Endothelial cell of umbilical vein (primary cell): ENCODE results near the gene CYB5A. TPM values are rescaled to one million over a fixed set of nuclear protein-coding genes. Genes with fewer than 3 reads are reported as not detected.

Source experiments
- BruUV-seq: library from RNA; stranded (reverse); fragments of 400-500 nt; replicated peaks from 2 replicates; lab custom pipeline; 2021; lab: Mats Ljungman, UMichigan
- CTCF ChIA-PET: fragments of 300-600, 350-600 bp; sonication (Branson Sonifier 250); formaldehyde crosslinking; loops from one replicate; lab custom pipeline; 2021; ENCODE audit warnings: antibody characterized with exemption, inconsistent platforms; lab: Charles Lee
- POLR2A ChIA-PET: fragments of 300-600, 350-600 bp; sonication (Branson Sonifier 250); formaldehyde crosslinking; loops from one replicate; lab custom pipeline; 2021; ENCODE audit warnings: antibody characterized with exemption, inconsistent platforms; lab: Charles Lee
- DNase-seq: peaks from one replicate; pipeline ENCODE4 v3.0.0-alpha.2; 2011; ENCODE audit warnings: low read depth, low spot score
- FAIRE-seq: peaks from 2 replicates; lab custom pipeline; 2011; peaks lifted over from hg19 to GRCh38; lab: Jason Lieb, UNC
- H2AFZ ChIP-seq: 2 replicates; pipeline ENCODE4 v1.6.0; 2012; ENCODE audit warnings: low read depth, low read length, control low read depth, inconsistent platforms
- H3K27ac ChIP-seq: 2 replicates; pipeline ENCODE4 v1.5.1; 2011; ENCODE audit warnings: low read depth, mild to moderate bottlenecking, control low read depth, low read length, moderate library complexity; ENCODE audit not compliant: insufficient read depth
- H3K27me3 ChIP-seq, 2 experiments: 2 replicates each; pipeline versions ENCODE4 v1.6.0 to v1.6.1; 2011; ENCODE audit warnings: low read length in 2 of 2, mixed read lengths in 1 of 2; ENCODE audit not compliant: control insufficient read depth in 2 of 2, insufficient read depth in 2 of 2
- H3K36me3 ChIP-seq, 2 experiments: 2 replicates in 1 of 2; 3 replicates in 1 of 2; pipeline ENCODE4 v1.5.1; 2011; ENCODE audit warnings: low read length in 2 of 2, mild to moderate bottlenecking in 1 of 2, moderate library complexity in 1 of 2; ENCODE audit not compliant: control insufficient read depth in 2 of 2, insufficient read depth in 2 of 2; ENCODE audit errors: extremely low read depth in 1 of 2
- H3K4me1 ChIP-seq: 3 replicates; pipeline ENCODE4 v1.5.1; 2011; ENCODE audit warnings: mild to moderate bottlenecking, low read length; ENCODE audit not compliant: control insufficient read depth, insufficient read depth; ENCODE audit errors: extremely low read depth
- H3K4me2 ChIP-seq: 2 replicates; pipeline ENCODE4 v1.6.1; 2011; ENCODE audit warnings: low read length, control low read depth, mixed read lengths; ENCODE audit not compliant: insufficient read depth
- H3K4me3 ChIP-seq, 3 experiments: fragments of 200-600 bp in 1 of 3; sonication (generic), shearing (Covaris generic) in 1 of 3; replicated peaks in 1 of 3; 2 replicates each; pipeline ENCODE4 v1.5.1; 2011 to 2016; ENCODE audit warnings: control low read depth in 3 of 3, low read length in 3 of 3, mild to moderate bottlenecking in 2 of 3, inconsistent platforms in 1 of 3, low read depth in 1 of 3, moderate library complexity in 1 of 3; ENCODE audit not compliant: insufficient read depth in 1 of 3
- H3K79me2 ChIP-seq: 2 replicates; pipeline ENCODE4 v1.6.0; 2012; ENCODE audit warnings: low read length, inconsistent platforms; ENCODE audit not compliant: control insufficient read depth, insufficient read depth
- H3K9ac ChIP-seq: replicated peaks from 2 replicates; pipeline ENCODE3; 2011; ENCODE audit warnings: low read length, control low read depth; ENCODE audit not compliant: insufficient read depth; ENCODE audit errors: extremely low read depth
- H3K9me1 ChIP-seq: replicated peaks from 3 replicates; pipeline ENCODE4 v1.6.0; 2011; ENCODE audit warnings: mild to moderate bottlenecking, low read length; ENCODE audit not compliant: control insufficient read depth, insufficient read depth; ENCODE audit errors: extremely low read depth
- H3K9me3 ChIP-seq: replicated peaks from 2 replicates; pipeline ENCODE4 v1.5.1; 2012; ENCODE audit warnings: low read length, inconsistent platforms; ENCODE audit not compliant: control insufficient read depth, insufficient read depth
- H4K20me1 ChIP-seq: replicated peaks from 2 replicates; pipeline ENCODE3; 2011; ENCODE audit warnings: mild to moderate bottlenecking, low read length; ENCODE audit not compliant: control insufficient read depth, insufficient read depth; ENCODE audit errors: extremely low read depth
- EZH2 ChIP-seq: IDR thresholded peaks from 2 replicates; pipeline ENCODE4 v1.6.1; 2012; ENCODE audit warnings: borderline replicate concordance, low read depth, mild to moderate bottlenecking, moderate library complexity, low read length, inconsistent platforms; ENCODE audit not compliant: severe bottlenecking
- FOS ChIP-seq: IDR thresholded peaks from 2 replicates; pipeline ENCODE4 v1.6.1; 2011; ENCODE audit warnings: mild to moderate bottlenecking, low read length, moderate library complexity, borderline replicate concordance; ENCODE audit not compliant: insufficient read depth
- GATA2 ChIP-seq: IDR thresholded peaks from 2 replicates; pipeline ENCODE4 v1.7.0; 2011; ENCODE audit warnings: low read depth, mild to moderate bottlenecking, moderate library complexity, mixed read lengths, low read length; ENCODE audit not compliant: insufficient read length, insufficient read depth
- MAX ChIP-seq: IDR thresholded peaks from 2 replicates; pipeline ENCODE4 v1.6.1; 2011; ENCODE audit not compliant: insufficient read depth, insufficient read length
- MYC ChIP-seq: IDR thresholded peaks from one replicate; pipeline ENCODE4 v1.6.1; 2011; ENCODE audit warnings: mild to moderate bottlenecking, low read depth, low read length
- POLR2AphosphoS5 ChIP-seq: IDR thresholded peaks from 2 replicates; pipeline ENCODE4 v1.6.1; 2012; ENCODE audit warnings: low read depth, mild to moderate bottlenecking, control low read depth, low read length, moderate library complexity; ENCODE audit not compliant: insufficient read depth
- dilution Hi-C: fragments of 300-500 bp; cut with MboI; formaldehyde crosslinking; loops from one replicate; pipeline ENCODE4 v1.15.0; 2019; ENCODE audit warnings: low sequenced_read_pairs; ENCODE audit not compliant: extremely low pct_ligation_motif_present
- intact Hi-C: fragments of 100-400 bp; cut with micrococcal nuclease; formaldehyde crosslinking; loops from one replicate; pipeline ENCODE4 v1.10.0; 2022
- polyA plus RNA-seq, 4 experiments: library from polyadenylated mRNA; depleted of rRNA in 3 of 4; stranded (reverse) in 3 of 4; unstranded in 1 of 4; fragments of >200 nt; gene quantifications; 2 replicates each; pipeline versions ENCODE4 v1.2.1 to v1.2.3, GENCODE V29; 2011 to 2012; ENCODE audit warnings: missing spikeins in 1 of 4
- total RNA-seq: library from RNA; stranded (reverse); gene quantifications from 2 replicates; pipeline ENCODE4 v1.2.3, GENCODE V29; 2021

CYB5A gene
- total and polyA plus RNA-seq, 2 donors (not counting 3 experiments of a cell fraction or from before 2014, with no cell fraction given) = 24.9 to 74.0 TPM

DNA sequence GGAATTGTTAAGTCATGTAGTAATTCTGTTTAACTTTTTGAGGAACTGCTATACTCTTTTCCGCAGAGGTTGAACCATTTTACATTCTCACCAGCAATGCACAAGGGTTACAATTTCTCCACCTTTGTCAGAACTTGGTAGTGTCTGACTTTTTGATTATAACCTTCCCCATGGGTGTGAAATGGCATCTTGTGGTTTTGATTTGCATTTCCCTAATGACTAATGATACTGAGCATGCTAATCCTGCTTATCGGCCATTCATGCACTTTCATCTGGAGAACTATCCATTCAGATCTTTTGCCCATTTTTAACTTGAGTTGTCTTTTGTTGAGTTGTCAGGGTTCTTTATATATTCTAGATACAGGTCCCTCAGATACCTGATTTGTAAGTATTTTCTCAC, 47.2 kb downstream of the CYB5A start:
- Histone ChIP-seq H3K4me1 (no peaks in the 10 kb centered on the region), H3K4me2 (no peak overlapping the region), H3K27ac (no peak overlapping the region), H3K4me3 (no peak overlapping the region), H3K9ac (no peak overlapping the region), H4K20me1 (no peaks in the 10 kb centered on the region), H3K9me1 (no peaks in the 10 kb centered on the region), H3K36me3 (no peaks in the 10 kb centered on the region), H2AFZ (no peak overlapping the region), H3K27me3 (no peaks in the 10 kb centered on the region), H3K9me3 (no peaks in the 10 kb centered on the region), H3K79me2 (no peaks in the 10 kb centered on the region)
- no TSS peak for BruUV-seq
- DNase-seq = no peak
- intact Hi-C loops = no loop called here
- ChIA-PET POLR2A (no interaction called here), CTCF (no interaction called here)
- TF ChIP-seq POLR2AphosphoS5 (no peak), MAX (no peak), EZH2 (no peak), MYC (no peak)
- FAIRE-seq = no peak
- dilution Hi-C loops = no loop called here

GRCh38 chr18:74243127-74243526, 48.6 kb downstream of the CYB5A start:
- ChIA-PET POLR2A (no interaction called here), CTCF (interaction anchor here (1.3 kb wide), 1 partner anchor 99 kb away, joined by 5 read pairs; no protein-coding TSS in a partner anchor)
- intact Hi-C loops (no loop called here), dilution Hi-C loops (no loop called here)
- Histone ChIP-seq H2AFZ (no peak overlapping the region), H4K20me1 (no peaks in the 10 kb centered on the region), H3K4me1 (no peaks in the 10 kb centered on the region), H3K9me3 (no peaks in the 10 kb centered on the region), H3K9ac (no peak overlapping the region), H3K36me3 (no peaks in the 10 kb centered on the region), H3K9me1 (no peaks in the 10 kb centered on the region), H3K27me3 (no peaks in the 10 kb centered on the region), H3K79me2 (no peaks in the 10 kb centered on the region), H3K27ac (no peak overlapping the region), H3K4me3 (no peak overlapping the region), H3K4me2 (no peak overlapping the region)
- TF ChIP-seq GATA2 (no peak), MYC (no peak), FOS (no peak)
- FAIRE-seq (no peak), DNase-seq (no peak)
- no TSS peak for BruUV-seq
